Activated T-helper 17 cell treated with anti-CD3 and anti-CD28 coated beads, Interleukin-2, amount 50 U/mL, for 72 hours (primary cell): ENCODE measurements around the gene AXDND1. TPM values are rescaled to one million over a fixed set of nuclear protein-coding genes. Genes with fewer than 3 reads are reported as not detected.

ENCODE experiments used
- ATAC-seq: fragments of 150-1000 bp; cut with Tn5 transposase; replicated peaks from 2 replicates; pipeline ENCODE4 v1.10.0; 2021; ENCODE audit warnings: mild to moderate bottlenecking, moderate library complexity
- H3K27ac Mint-ChIP-seq: one replicate; pipeline ENCODE4 v1.8.0; 2022; ENCODE audit warnings: mixed read lengths
- H3K27me3 Mint-ChIP-seq: one replicate; pipeline ENCODE4 v1.8.0; 2022; ENCODE audit warnings: mixed read lengths
- H3K36me3 Mint-ChIP-seq: one replicate; pipeline ENCODE4 v1.8.0; 2022; ENCODE audit warnings: low read depth, mild to moderate bottlenecking, mixed read lengths
- H3K4me1 Mint-ChIP-seq: one replicate; pipeline ENCODE4 v1.8.0; 2022; ENCODE audit warnings: mixed read lengths
- H3K4me3 Mint-ChIP-seq: one replicate; pipeline ENCODE4 v1.8.0; 2022; ENCODE audit warnings: mild to moderate bottlenecking, mixed read lengths
- H3K9me3 Mint-ChIP-seq: one replicate; pipeline ENCODE4 v1.8.0; 2022; ENCODE audit warnings: mixed read lengths
- total RNA-seq, 2 donors: library from RNA; stranded (reverse); gene quantifications; one replicate each; pipeline ENCODE4 v1.2.3, GENCODE V29; 2022

Gene AXDND1
- total RNA-seq, 2 donors from 2014 or later: not detected

- Mint-ChIP-seq H3K4me1 (no peaks in the 10 kb centered on the region), H3K9me3 (no peaks in the 10 kb centered on the region), H3K27ac (no peak overlapping the region), H3K36me3 (no peaks in the 10 kb centered on the region), H3K4me3 (no peak overlapping the region), H3K27me3 (peaks cover 44% of the 10 kb centered on the region)
- no peak for ATAC-seq
Observed at GRCh38 chr1:179590671-179591070, 224.9 kb downstream of the AXDND1 start.

GRCh38 chr1:179591253-179591591 lies 225.5 kb downstream of the AXDND1 start:
- H3K27ac Mint-ChIP-seq: no peak overlapping the region
- no peaks in the 10 kb centered on the region for H3K4me1 Mint-ChIP-seq
- no peaks in the 10 kb centered on the region for H3K36me3 Mint-ChIP-seq
- H3K27me3 Mint-ChIP-seq: peaks cover 40% of the 10 kb centered on the region
- H3K4me3 Mint-ChIP-seq: no peak overlapping the region
- H3K9me3 Mint-ChIP-seq: no peaks in the 10 kb centered on the region
- ATAC-seq: no peak

DNA sequence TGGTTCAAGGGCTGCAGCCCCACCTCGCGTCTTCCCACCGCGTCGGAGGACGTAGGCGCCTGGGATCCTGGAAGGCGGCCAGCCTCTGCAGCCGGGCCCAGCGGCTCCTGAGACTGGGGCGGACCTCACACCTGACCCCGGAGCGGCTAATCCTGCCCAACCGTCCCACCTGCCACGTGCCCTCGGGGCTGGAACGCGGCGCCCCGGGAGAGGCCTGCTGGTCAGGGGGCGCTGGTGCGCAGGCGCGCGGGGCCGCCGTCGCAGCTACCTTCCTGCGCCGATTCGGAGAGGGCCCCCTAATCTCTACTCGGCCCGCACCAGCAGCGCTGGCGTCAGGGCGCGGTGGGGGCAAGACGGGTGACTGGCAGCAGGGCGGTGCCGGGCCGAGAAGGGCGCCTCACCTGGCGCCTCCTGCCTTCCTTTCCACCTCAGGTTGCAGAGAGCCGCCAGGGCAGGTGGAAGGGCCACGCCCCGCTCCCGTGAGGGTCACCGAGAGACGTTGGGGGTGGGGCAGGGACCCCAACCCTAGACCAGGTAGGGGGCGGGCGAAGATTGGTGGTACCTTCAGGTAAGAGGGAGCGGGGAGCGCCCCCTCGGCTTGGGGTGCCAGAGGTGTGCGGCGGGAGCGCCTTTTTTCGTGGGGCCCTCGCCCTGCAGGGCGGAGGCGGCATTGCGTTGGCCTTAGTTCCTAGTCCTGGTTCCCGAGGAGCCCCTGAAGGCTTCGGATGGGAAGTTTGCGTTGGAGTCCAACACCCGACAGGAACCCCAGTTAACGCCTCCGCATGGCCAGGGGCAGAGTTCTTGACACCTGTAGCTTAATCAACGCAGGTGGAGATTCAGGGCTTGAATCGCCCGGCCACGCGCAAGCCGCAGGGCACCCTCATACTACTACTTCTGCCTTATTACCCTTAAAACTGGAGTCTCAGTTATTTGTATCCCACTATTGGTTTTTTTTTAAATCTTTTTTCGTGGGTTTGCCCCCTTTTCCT lies 226.1 kb downstream of the AXDND1 start, which contains the start of gene TDRD5:
TSS of gene TDRD5 (plus strand) at position 241 of the 989 bp plus-strand sequence. CDS start 784 bp downstream, outside the sequence.
- no peaks in the 10 kb centered on the region for H3K9me3 Mint-ChIP-seq
- peaks cover 37% of the 10 kb centered on the region for H3K27me3 Mint-ChIP-seq
- no peaks in the 10 kb centered on the region for H3K36me3 Mint-ChIP-seq
- no peak within 1 kb of the TSS for H3K4me3 Mint-ChIP-seq
- no peaks in the 10 kb centered on the region for H3K4me1 Mint-ChIP-seq
- no peak for ATAC-seq
- H3K27ac Mint-ChIP-seq: no peak within 1 kb of the TSS

- Mint-ChIP-seq H3K4me3 (no peak overlapping the region), H3K9me3 (no peaks in the 10 kb centered on the region), H3K4me1 (no peaks in the 10 kb centered on the region), H3K27me3 (peaks cover 28% of the 10 kb centered on the region), H3K36me3 (no peaks in the 10 kb centered on the region), H3K27ac (no peak overlapping the region)
- ATAC-seq: no peak
Observed at GRCh38 chr1:179598631-179599030, 232.9 kb downstream of the AXDND1 start.

DNA sequence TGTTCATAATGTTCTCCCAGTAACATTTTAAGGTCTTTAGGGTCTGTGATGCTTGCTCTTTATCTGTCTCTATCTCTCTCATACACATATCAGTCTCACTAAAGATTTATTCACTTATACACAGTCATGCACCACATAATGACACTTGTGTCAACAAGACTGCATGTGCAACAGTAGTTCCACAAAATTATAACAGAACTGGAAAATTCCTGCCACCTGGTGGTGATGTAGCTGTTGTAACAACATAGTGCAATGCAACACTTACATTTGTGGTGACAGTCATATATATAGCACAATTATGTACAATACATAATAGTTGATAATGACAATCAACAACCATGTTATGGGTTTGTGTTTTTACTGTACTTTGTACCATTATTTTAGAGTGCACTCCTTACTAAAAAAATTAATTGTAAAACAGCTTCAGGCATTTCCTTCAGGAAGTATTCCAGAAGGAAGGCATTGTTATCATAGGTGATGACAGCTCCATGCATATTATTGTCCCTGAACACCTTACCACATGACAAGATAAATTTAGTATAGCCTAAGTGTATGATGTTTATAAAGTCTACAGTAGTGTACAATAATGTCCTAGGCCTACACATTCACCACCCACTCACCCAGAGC lies 234.0 kb downstream of the AXDND1 start:
- H3K27ac Mint-ChIP-seq: no peak overlapping the region
- no peaks in the 10 kb centered on the region for H3K9me3 Mint-ChIP-seq
- no peak for ATAC-seq

DNA sequence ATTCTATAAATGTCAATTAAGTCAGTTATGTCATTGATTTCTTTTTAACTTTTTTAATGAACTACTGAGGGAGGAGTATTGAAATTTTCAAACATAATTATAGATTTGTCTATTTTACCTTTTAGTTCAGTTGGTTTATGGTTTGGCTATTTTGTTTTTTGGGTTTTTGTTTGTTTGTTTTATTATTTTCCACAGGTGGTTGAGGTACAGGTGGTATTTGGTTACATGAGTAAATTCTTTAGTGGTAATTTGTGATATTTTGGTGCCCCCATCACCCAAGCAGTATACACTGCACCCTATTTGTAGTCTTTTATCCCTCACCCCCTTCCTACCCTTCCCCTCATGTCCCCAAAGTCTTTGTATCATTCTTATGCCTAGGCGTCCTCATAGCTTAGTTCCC lies 235.3 kb downstream of the AXDND1 start:
- ATAC-seq: no peak
- no peaks in the 10 kb centered on the region for H3K36me3 Mint-ChIP-seq
- H3K27ac Mint-ChIP-seq: no peak overlapping the region
- H3K4me1 Mint-ChIP-seq: no peaks in the 10 kb centered on the region
- peaks cover 21% of the 10 kb centered on the region for H3K27me3 Mint-ChIP-seq
- no peaks in the 10 kb centered on the region for H3K9me3 Mint-ChIP-seq
- no peak overlapping the region for H3K4me3 Mint-ChIP-seq

More for the DNA sequence above, 234.0 kb downstream of the AXDND1 start:
- H3K4me1 Mint-ChIP-seq: no peaks in the 10 kb centered on the region
- H3K4me3 Mint-ChIP-seq: no peak overlapping the region
- H3K36me3 Mint-ChIP-seq: no peaks in the 10 kb centered on the region
- H3K27me3 Mint-ChIP-seq: peaks cover 23% of the 10 kb centered on the region

Other genes with a start within 250 kb of the AXDND1 start
- 1 to 10 TPM; 5.2 to 8.2 TPM for gene ABL2, start 136.3 kb upstream of the AXDND1 start, total RNA-seq
- 10 to 100 TPM; 25.2 to 60.6 TPM for gene SOAT1, start 72.2 kb upstream of the AXDND1 start, total RNA-seq
- gene NPHS2, start 210.0 kb downstream of the AXDND1 start, total RNA-seq: not detected
- not detected for gene TDRD5, start 225.9 kb downstream of the AXDND1 start, total RNA-seq